Peyer's patch (tissue), 4 donors: ENCODE results near the gene INKA2. TPM values are rescaled to one million over a fixed set of nuclear protein-coding genes. Genes with fewer than 3 reads are reported as not detected.

Source experiments
- DNase-seq, 3 donors: peaks; one replicate each; pipeline ENCODE4 v3.0.0-alpha.2; 2017 to 2019
- H3K27ac ChIP-seq, 4 donors: fragments of 200-600 bp; sonication (generic); one replicate each; pipeline ENCODE4 v1.5.1; 2016 to 2019
- H3K27me3 ChIP-seq, 2 donors: fragments of 200-600 bp; sonication (generic); one replicate each; pipeline ENCODE4 v1.5.1; 2019
- H3K36me3 ChIP-seq, 3 donors: fragments of 200-600 bp; sonication (generic); one replicate each; pipeline ENCODE4 v1.5.1; 2016 to 2019
- H3K4me1 ChIP-seq, 4 donors: fragments of 200-600 bp; sonication (generic); one replicate each; pipeline ENCODE4 v1.5.1; 2016 to 2019
- H3K4me3 ChIP-seq, 4 donors: fragments of 200-600 bp; sonication (generic); 1 replicate in 3 of 4; 2 replicates in 1 of 4; pipeline ENCODE4 v1.5.1; 2016 to 2019; ENCODE audit warnings: mild to moderate bottlenecking in 1 of 4
- H3K9me3 ChIP-seq, 4 donors: fragments of 200-600 bp; sonication (generic); one replicate each; pipeline ENCODE4 v1.5.1; 2016 to 2019; ENCODE audit warnings: mild to moderate bottlenecking in 1 of 4
- POLR2A ChIP-seq, 2 donors: fragments of 450-650 bp; IDR thresholded peaks; one replicate each; pipeline ENCODE4 v1.5.1; 2017; ENCODE audit warnings: antibody characterized with exemption in 2 of 2, mild to moderate bottlenecking in 2 of 2, moderate library complexity in 2 of 2
- total RNA-seq, 4 donors: library from RNA; depleted of rRNA; stranded (reverse); fragments of >200 nt; gene quantifications; one replicate each; pipeline ENCODE4 v1.1.0, GENCODE V29; 2016
- TF ChIP-seq, protein P1 (sequence below), 6 experiments: fragments of 450-650 bp in 4 of 6; fragments of 200-600 bp in 2 of 6; sonication (generic) in 1 of 6; IDR thresholded peaks; one replicate each; pipeline ENCODE4 v1.5.1; 2017 to 2019; ENCODE audit warnings: antibody characterized with exemption in 6 of 6, mild to moderate bottlenecking in 3 of 6, moderate library complexity in 1 of 6

INKA2 gene
- total RNA-seq, 4 donors from 2014 or later = 0.88 to 2.3 (median 2.0) TPM; not detected in 1

DNA sequence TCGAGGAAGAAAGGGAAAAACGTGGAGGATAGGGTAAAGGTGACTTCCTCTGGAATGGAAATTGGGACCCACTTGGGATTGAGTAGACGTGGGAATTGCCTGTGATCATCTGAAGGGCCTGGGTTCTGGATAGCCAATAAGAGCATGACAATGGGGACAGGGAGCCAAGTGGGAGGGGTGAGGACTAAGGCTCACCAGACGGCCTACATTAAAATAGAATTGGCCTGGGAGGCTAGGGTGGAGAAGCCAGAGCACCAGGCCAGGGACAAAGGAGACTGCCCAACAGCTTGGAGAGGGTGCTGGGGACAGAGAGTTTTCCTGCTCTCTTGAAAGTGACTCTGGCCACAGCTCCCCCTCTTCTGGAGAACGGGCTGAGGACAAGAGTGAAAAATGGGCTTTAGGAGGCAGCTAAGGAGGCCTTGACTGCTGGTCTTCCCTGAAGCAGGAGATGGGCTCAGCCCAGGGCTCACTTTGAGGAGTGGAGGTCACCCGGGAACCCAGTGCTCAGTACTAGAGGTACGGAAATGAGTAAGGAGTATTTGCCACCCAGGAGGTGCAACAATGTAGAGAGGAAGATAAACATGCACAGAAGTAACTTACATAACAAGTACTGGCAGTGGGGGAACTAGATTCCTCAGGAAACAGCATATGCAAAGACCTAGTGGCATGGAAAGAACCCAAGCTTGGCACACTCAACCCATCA, 18.8 kb downstream of the INKA2 start:
- Histone ChIP-seq H3K4me3 (no peak overlapping the region), H3K36me3 (peaks cover 0 to 6% (median 0%) of the 10 kb centered on the region in 3 donors), H3K27me3 (no peaks in the 10 kb centered on the region), H3K27ac (no peak overlapping the region), H3K4me1 (no peaks in the 10 kb centered on the region), H3K9me3 (no peaks in the 10 kb centered on the region)
- DNase-seq = no peak
- TF ChIP-seq, protein P1, sequence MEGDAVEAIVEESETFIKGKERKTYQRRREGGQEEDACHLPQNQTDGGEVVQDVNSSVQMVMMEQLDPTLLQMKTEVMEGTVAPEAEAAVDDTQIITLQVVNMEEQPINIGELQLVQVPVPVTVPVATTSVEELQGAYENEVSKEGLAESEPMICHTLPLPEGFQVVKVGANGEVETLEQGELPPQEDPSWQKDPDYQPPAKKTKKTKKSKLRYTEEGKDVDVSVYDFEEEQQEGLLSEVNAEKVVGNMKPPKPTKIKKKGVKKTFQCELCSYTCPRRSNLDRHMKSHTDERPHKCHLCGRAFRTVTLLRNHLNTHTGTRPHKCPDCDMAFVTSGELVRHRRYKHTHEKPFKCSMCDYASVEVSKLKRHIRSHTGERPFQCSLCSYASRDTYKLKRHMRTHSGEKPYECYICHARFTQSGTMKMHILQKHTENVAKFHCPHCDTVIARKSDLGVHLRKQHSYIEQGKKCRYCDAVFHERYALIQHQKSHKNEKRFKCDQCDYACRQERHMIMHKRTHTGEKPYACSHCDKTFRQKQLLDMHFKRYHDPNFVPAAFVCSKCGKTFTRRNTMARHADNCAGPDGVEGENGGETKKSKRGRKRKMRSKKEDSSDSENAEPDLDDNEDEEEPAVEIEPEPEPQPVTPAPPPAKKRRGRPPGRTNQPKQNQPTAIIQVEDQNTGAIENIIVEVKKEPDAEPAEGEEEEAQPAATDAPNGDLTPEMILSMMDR (IDR thresholded peaks at IDR 0.05) = no peak
- TF ChIP-seq POLR2A (IDR thresholded peaks at IDR 0.05) = no peak

DNA sequence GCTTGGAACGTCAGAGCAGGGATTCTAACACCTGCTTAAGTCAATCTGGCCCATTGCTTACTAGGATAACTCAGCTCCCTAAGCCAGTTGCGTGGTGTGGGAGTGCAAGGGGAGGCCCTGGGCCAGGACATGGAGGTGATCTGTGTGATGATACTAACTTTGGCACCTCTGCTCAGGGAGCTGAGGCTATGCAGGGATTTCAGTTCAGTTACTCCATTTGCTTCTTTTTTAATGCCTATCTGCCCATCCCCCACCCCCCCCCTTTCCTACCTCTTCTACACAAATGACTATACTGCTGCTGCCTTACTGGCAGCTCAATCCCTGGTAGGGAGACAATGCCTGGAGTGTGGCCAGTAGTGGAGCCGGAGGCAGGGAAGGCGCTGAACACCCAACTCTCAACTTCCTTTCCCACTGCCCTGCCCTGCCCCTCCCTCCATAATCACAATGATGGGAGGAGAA, 19.5 kb downstream of the INKA2 start:
- TF ChIP-seq POLR2A (IDR thresholded peaks at IDR 0.05) = no peak
- TF ChIP-seq, protein P1 (IDR thresholded peaks at IDR 0.05) = no peak
- DNase-seq = no peak
- no peaks in the 10 kb centered on the region for H3K27me3 ChIP-seq
- no peak overlapping the region for H3K27ac ChIP-seq
- H3K36me3 ChIP-seq = peaks cover 0 to 6% (median 0%) of the 10 kb centered on the region in 3 donors
- no peaks in the 10 kb centered on the region for H3K9me3 ChIP-seq
- H3K4me3 ChIP-seq = no peak overlapping the region
- H3K4me1 ChIP-seq = no peaks in the 10 kb centered on the region

DNA sequence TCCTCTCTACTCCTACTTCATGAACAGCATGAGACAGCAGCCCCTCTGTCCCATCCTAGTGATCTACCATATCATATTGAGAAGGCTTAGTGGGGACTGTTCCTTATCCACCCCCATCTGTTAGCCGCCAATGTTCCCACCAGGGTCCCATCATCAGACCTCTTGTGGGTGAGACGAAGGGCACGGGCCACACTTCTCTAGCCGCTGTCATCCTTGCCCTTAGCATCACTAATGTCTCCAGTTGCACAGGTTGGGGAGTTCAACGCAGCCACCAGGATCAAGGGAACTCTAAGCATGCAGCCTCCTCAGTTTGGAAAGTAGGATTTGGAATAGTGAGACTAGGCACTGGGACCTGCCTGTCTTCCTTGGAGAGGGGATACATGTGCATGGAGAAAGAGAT, 20.1 kb downstream of the INKA2 start:
- no peak for TF ChIP-seq POLR2A (IDR thresholded peaks at IDR 0.05)
- DNase-seq = no peak
- H3K36me3 ChIP-seq = peaks cover 0 to 6% (median 0%) of the 10 kb centered on the region in 3 donors
- H3K27me3 ChIP-seq = no peaks in the 10 kb centered on the region
- H3K9me3 ChIP-seq = no peaks in the 10 kb centered on the region
- no peak overlapping the region for H3K4me3 ChIP-seq
- H3K27ac ChIP-seq = no peak overlapping the region
- no peaks in the 10 kb centered on the region for H3K4me1 ChIP-seq

DNA sequence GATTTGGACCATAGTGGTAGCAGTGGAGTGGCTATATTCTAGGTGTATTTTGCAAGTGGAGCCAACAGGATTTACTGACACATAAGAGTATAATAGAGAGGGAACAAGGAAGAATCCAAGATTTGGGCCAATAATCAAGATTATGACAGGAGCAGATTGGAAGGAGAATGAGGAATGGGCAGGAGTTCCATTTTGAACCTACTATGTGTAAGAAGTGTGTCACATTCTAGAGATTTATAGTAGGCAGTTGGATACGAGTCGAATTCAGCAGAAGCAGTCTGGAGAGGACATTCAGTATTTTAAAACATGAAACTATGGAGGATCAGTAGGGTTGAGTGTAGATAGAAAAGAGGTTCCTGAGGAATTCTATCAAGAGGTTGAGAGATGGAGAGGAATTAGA, 21.7 kb downstream of the INKA2 start:
- no peak for DNase-seq
- TF ChIP-seq, protein P1 (IDR thresholded peaks at IDR 0.05) = no peak
- TF ChIP-seq POLR2A (IDR thresholded peaks at IDR 0.05) = no peak
- no peaks in the 10 kb centered on the region for H3K4me1 ChIP-seq
- no peaks in the 10 kb centered on the region for H3K27me3 ChIP-seq
- H3K36me3 ChIP-seq = peaks cover 0 to 6% (median 0%) of the 10 kb centered on the region in 3 donors
- H3K9me3 ChIP-seq = no peaks in the 10 kb centered on the region
- H3K4me3 ChIP-seq = no peak overlapping the region
- no peak overlapping the region for H3K27ac ChIP-seq

DNA sequence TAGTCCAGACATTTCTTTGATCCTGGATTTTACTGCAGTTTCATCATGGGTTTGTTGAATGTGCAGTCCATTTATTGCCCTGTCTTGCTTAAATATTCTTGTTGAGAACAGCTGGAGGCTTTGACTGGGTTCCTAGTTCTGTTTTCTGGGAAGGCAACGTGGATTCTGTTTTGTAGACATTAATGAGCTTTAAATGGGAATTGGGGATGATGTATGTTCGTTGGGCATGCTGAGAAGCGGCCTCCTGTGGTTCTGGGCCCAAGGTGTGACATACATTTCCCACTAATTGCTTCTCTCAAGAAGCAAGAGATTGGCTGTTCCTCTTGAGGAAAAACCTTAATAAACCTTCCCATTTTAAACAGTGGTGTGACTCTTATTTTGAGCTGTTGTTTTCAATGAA, 22.9 kb downstream of the INKA2 start:
- Histone ChIP-seq H3K9me3 (no peaks in the 10 kb centered on the region), H3K27ac (no peak overlapping the region), H3K36me3 (peaks cover 0 to 13% (median 0%) of the 10 kb centered on the region in 3 donors), H3K27me3 (no peaks in the 10 kb centered on the region), H3K4me3 (no peak overlapping the region), H3K4me1 (no peaks in the 10 kb centered on the region)
- no peak for TF ChIP-seq POLR2A (IDR thresholded peaks at IDR 0.05)
- TF ChIP-seq, protein P1 (IDR thresholded peaks at IDR 0.05) = no peak
- no peak for DNase-seq

DNA sequence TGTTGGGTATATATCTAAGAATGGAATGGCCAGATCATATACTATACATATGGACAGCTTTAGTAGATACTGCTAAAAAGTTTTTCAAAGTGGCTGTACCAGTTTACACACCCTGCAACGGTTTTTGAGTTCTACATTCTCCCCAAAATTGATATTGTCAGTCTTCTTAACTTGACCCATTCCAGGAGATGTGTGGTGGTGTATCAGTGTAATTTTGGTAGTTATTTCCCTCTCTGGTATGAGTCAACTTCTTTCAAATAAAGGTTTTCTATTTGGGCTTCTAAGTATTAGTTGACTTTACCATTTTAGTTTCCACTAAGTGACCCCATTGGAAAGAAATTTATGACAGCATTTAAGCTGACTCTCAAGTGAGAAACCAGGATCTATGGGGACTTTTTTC, 29.2 kb downstream of the INKA2 start:
- Histone ChIP-seq H3K4me1 (no peaks in the 10 kb centered on the region), H3K27me3 (no peaks in the 10 kb centered on the region), H3K36me3 (peaks cover 0 to 54% (median 0%) of the 10 kb centered on the region in 3 donors), H3K9me3 (no peaks in the 10 kb centered on the region), H3K4me3 (no peak overlapping the region), H3K27ac (no peak overlapping the region)
- no peak for TF ChIP-seq POLR2A (IDR thresholded peaks at IDR 0.05)
- TF ChIP-seq, protein P1 (IDR thresholded peaks at IDR 0.05) = no peak
- no peak for DNase-seq
